WTC11 (cell line): ENCODE measurements around the gene FAM200B. TPM values are rescaled to one million over a fixed set of nuclear protein-coding genes. Genes with fewer than 3 reads are reported as not detected.
A peak's percentile ranks its signal among the peaks of the same experiment; 100 is the strongest.

ENCODE experiments used
- ATAC-seq: fragments of 200-7000 bp; cut with Tn5 transposase; 2 replicates; pipeline ENCODE4 v1.10.0; 2021; ENCODE audit warnings: mild to moderate bottlenecking, moderate library complexity
- CTCF ChIA-PET: fragments of 300-600 bp; sonication (Branson Sonifier 250); formaldehyde crosslinking; loops from one replicate; lab custom pipeline; 2021; ENCODE audit warnings: antibody characterized with exemption; lab: Charles Lee
- POLR2A ChIA-PET: fragments of 350-600 bp; sonication (Branson Sonifier 250); formaldehyde crosslinking; loops from one replicate; lab custom pipeline; 2021; ENCODE audit warnings: antibody characterized with exemption; lab: Charles Lee
- DNase-seq: peaks from one replicate; pipeline ENCODE4 v3.0.0; 2021; ENCODE audit warnings: low spot score
- H3K27ac Mint-ChIP-seq: 2 replicates; pipeline ENCODE4 v1.8.0; 2021; ENCODE audit warnings: mixed read lengths
- H3K27me3 Mint-ChIP-seq: 2 replicates; pipeline ENCODE4 v1.8.0; 2021; ENCODE audit warnings: low read depth, mild to moderate bottlenecking, moderate library complexity, mixed read lengths
- H3K36me3 Mint-ChIP-seq: 2 replicates; pipeline ENCODE4 v1.8.0; 2021; ENCODE audit warnings: mixed read lengths
- H3K4me1 Mint-ChIP-seq: 2 replicates; pipeline ENCODE4 v1.8.0; 2022; ENCODE audit warnings: mixed read lengths
- H3K4me3 Mint-ChIP-seq: 2 replicates; pipeline ENCODE4 v1.8.0; 2021; ENCODE audit warnings: mild to moderate bottlenecking, moderate library complexity, mixed read lengths
- H3K9me3 Mint-ChIP-seq: 2 replicates; pipeline ENCODE4 v1.8.0; 2021; ENCODE audit warnings: mixed read lengths
- ATF1 ChIP-seq: sonication (generic); formaldehyde crosslinking; IDR thresholded peaks from 2 replicates; pipeline ENCODE4 v1.8.1; 2023; ENCODE audit warnings: mild to moderate bottlenecking, moderate library complexity, missing genetic modification reagents
- ELF4 ChIP-seq: sonication (generic); formaldehyde crosslinking; IDR thresholded peaks from 2 replicates; pipeline ENCODE4 v1.8.1; 2022; ENCODE audit warnings: low read depth, mild to moderate bottlenecking, moderate library complexity, missing genetic modification reagents
- FOXP1 ChIP-seq: sonication (generic); formaldehyde crosslinking; IDR thresholded peaks from 2 replicates; pipeline ENCODE4 v1.8.0; 2022; ENCODE audit warnings: missing genetic modification reagents, mild to moderate bottlenecking, moderate library complexity, borderline replicate concordance
- GABPB1 ChIP-seq: sonication (generic); formaldehyde crosslinking; IDR thresholded peaks from 2 replicates; pipeline ENCODE4 v1.8.1; 2023; ENCODE audit warnings: mild to moderate bottlenecking, missing genetic modification reagents
- KAT7 ChIP-seq: sonication (generic); formaldehyde crosslinking; IDR thresholded peaks from 2 replicates; pipeline ENCODE4 v1.8.1; 2023; ENCODE audit warnings: missing genetic modification reagents, mild to moderate bottlenecking, borderline replicate concordance
- NFE2L1 ChIP-seq: sonication (generic); formaldehyde crosslinking; IDR thresholded peaks from 2 replicates; pipeline ENCODE4 v1.8.1; 2023; ENCODE audit warnings: missing genetic modification reagents
- NR3C1 ChIP-seq: sonication (generic); formaldehyde crosslinking; conservative IDR thresholded peaks from 2 replicates; pipeline ENCODE4 v1.8.1; 2023; ENCODE audit warnings: low read depth, mild to moderate bottlenecking, missing genetic modification reagents
- SP1 ChIP-seq: sonication (generic); formaldehyde crosslinking; conservative IDR thresholded peaks from 2 replicates; pipeline ENCODE4 v1.8.1; 2022; ENCODE audit warnings: missing genetic modification reagents
- TCF7 ChIP-seq: sonication (generic); formaldehyde crosslinking; IDR thresholded peaks from 2 replicates; pipeline ENCODE4 v1.8.0; 2022; ENCODE audit warnings: mild to moderate bottlenecking, low read depth, missing genetic modification reagents, moderate library complexity
- ZNF138 ChIP-seq: sonication (generic); formaldehyde crosslinking; conservative IDR thresholded peaks from 2 replicates; pipeline ENCODE4 v1.8.1; 2022; ENCODE audit warnings: mild to moderate bottlenecking, moderate library complexity, missing genetic modification reagents
- ZNF232 ChIP-seq: sonication (generic); formaldehyde crosslinking; IDR thresholded peaks from 2 replicates; pipeline ENCODE4 v1.8.0; 2022; ENCODE audit warnings: mild to moderate bottlenecking, missing genetic modification reagents
- ZNF317 ChIP-seq: sonication (generic); formaldehyde crosslinking; IDR thresholded peaks from 2 replicates; pipeline ENCODE4 v1.8.1; 2023; ENCODE audit warnings: low read depth, mild to moderate bottlenecking, moderate library complexity, missing genetic modification reagents, borderline replicate concordance
- ZNF416 ChIP-seq: fragments of 250-450 bp; sonication (Bioruptor Pico); IDR thresholded peaks from 2 replicates; pipeline ENCODE4 v1.9.0; 2021; ENCODE audit warnings: mild to moderate bottlenecking, inconsistent platforms
- ZNF671 ChIP-seq: fragments of 250-450 bp; sonication (Bioruptor Pico); IDR thresholded peaks from 2 replicates; pipeline ENCODE4 v1.8.0; 2021; ENCODE audit warnings: mild to moderate bottlenecking
- total RNA-seq: library from RNA; stranded (reverse); gene quantifications from 3 replicates; pipeline ENCODE4 v1.2.3, GENCODE V29; 2021
- TF ChIP-seq, protein P1 (sequence below): sonication (generic); formaldehyde crosslinking; IDR thresholded peaks from 2 replicates; pipeline ENCODE4 v1.8.0; 2022; ENCODE audit warnings: mild to moderate bottlenecking, missing genetic modification reagents
- TF ChIP-seq, protein P2 (sequence below): sonication (generic); formaldehyde crosslinking; IDR thresholded peaks from 2 replicates; pipeline ENCODE4 v1.8.0; 2023; ENCODE audit warnings: mild to moderate bottlenecking, missing genetic modification reagents
- TF ChIP-seq, protein P3 (sequence below): sonication (generic); formaldehyde crosslinking; IDR thresholded peaks from 2 replicates; pipeline ENCODE4 v1.8.0; 2022; ENCODE audit warnings: mild to moderate bottlenecking, missing genetic modification reagents
- TF ChIP-seq, protein P4 (sequence below): sonication (generic); formaldehyde crosslinking; IDR thresholded peaks from 2 replicates; pipeline ENCODE4 v1.8.1; 2023; ENCODE audit warnings: mild to moderate bottlenecking, moderate library complexity, missing genetic modification reagents
- TF ChIP-seq, protein P5 (sequence below): sonication (generic); formaldehyde crosslinking; IDR thresholded peaks from 2 replicates; pipeline ENCODE4 v1.8.0; 2022; ENCODE audit warnings: mild to moderate bottlenecking, missing genetic modification reagents
- TF ChIP-seq, protein P6 (sequence below): fragments of 200-600 bp; IDR thresholded peaks from 2 replicates; pipeline ENCODE4 v1.8.0; 2022; ENCODE audit warnings: antibody characterized with exemption
- TF ChIP-seq, protein P7 (sequence below): sonication (generic); formaldehyde crosslinking; IDR thresholded peaks from 2 replicates; pipeline ENCODE4 v1.8.1; 2022; ENCODE audit warnings: missing genetic modification reagents, borderline replicate concordance

FAM200B gene
- total RNA-seq, 1 experiment from 2014 or later: 28.4 TPM

DNA sequence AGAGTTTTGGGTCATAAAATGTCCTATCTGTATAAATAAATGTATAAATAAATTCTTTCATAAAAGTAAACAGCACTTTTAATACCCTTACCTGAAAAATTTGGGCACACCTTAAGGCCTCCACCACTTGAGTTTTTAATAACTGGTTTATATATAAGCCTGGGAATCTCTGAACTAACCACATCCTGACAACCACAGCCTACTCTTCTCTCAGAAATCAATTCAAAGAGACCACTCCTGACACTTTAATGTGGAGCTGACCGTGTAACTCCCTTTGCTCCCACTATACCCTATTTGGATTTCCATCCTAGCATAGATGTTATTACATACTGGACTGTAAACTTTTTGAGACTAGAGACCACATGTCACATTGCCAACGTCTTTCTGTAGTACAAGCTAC, 30.0 kb upstream of the FAM200B start:
- H3K4me1 Mint-ChIP-seq: peaks cover 45% of the 10 kb centered on the region
- no peaks in the 10 kb centered on the region for H3K9me3 Mint-ChIP-seq
- POLR2A ChIA-PET: no interaction called here
- TF ChIP-seq, protein P1, sequence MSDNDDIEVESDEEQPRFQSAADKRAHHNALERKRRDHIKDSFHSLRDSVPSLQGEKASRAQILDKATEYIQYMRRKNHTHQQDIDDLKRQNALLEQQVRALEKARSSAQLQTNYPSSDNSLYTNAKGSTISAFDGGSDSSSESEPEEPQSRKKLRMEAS (CRISPR knock-in tag): no peak
- TF ChIP-seq ZNF138 (CRISPR knock-in tag) (no peak), ZNF416 (CRISPR knock-in tag) (no peak)
- TF ChIP-seq, protein P2, sequence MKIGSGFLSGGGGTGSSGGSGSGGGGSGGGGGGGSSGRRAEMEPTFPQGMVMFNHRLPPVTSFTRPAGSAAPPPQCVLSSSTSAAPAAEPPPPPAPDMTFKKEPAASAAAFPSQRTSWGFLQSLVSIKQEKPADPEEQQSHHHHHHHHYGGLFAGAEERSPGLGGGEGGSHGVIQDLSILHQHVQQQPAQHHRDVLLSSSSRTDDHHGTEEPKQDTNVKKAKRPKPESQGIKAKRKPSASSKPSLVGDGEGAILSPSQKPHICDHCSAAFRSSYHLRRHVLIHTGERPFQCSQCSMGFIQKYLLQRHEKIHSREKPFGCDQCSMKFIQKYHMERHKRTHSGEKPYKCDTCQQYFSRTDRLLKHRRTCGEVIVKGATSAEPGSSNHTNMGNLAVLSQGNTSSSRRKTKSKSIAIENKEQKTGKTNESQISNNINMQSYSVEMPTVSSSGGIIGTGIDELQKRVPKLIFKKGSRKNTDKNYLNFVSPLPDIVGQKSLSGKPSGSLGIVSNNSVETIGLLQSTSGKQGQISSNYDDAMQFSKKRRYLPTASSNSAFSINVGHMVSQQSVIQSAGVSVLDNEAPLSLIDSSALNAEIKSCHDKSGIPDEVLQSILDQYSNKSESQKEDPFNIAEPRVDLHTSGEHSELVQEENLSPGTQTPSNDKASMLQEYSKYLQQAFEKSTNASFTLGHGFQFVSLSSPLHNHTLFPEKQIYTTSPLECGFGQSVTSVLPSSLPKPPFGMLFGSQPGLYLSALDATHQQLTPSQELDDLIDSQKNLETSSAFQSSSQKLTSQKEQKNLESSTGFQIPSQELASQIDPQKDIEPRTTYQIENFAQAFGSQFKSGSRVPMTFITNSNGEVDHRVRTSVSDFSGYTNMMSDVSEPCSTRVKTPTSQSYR (CRISPR knock-in tag): no peak
- H3K27me3 Mint-ChIP-seq: peaks cover 2% of the 10 kb centered on the region; the same call in 1 of the 2 replicates
- H3K27ac Mint-ChIP-seq: peak overlapping the region; percentile 10; the same call in 1 of the 2 replicates
- no peak for ATAC-seq
- H3K36me3 Mint-ChIP-seq: no peaks in the 10 kb centered on the region
- H3K4me3 Mint-ChIP-seq: no peak overlapping the region
- CTCF ChIA-PET: interaction anchor here (0.7 to 3.6 kb wide), 3 partner anchors 86 to 182 kb away, joined by 3 to 27 read pairs (median 3); partner anchors contain the start of gene CC2D2A
- DNase-seq: no peak

DNA sequence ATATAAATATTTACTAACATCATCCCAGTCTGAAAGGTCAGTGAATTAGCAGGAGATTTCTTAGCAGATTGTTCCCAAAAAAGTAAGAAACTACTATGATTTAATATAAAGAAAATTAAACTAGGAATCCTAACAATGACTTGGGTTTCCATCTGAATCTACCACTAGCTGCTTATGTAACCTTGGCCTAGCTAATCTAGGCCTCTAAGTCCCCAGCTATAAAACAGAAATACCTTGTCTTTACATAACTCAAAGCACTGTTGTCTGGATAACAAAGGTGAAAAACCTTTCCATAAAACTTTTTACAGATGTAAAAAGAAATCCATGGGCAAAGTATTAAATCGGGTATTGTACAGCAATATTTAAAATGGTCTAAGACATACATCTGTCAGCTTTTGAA, 29.4 kb upstream of the FAM200B start:
- no peak for TF ChIP-seq ZNF138 (CRISPR knock-in tag)
- TF ChIP-seq, protein P3, sequence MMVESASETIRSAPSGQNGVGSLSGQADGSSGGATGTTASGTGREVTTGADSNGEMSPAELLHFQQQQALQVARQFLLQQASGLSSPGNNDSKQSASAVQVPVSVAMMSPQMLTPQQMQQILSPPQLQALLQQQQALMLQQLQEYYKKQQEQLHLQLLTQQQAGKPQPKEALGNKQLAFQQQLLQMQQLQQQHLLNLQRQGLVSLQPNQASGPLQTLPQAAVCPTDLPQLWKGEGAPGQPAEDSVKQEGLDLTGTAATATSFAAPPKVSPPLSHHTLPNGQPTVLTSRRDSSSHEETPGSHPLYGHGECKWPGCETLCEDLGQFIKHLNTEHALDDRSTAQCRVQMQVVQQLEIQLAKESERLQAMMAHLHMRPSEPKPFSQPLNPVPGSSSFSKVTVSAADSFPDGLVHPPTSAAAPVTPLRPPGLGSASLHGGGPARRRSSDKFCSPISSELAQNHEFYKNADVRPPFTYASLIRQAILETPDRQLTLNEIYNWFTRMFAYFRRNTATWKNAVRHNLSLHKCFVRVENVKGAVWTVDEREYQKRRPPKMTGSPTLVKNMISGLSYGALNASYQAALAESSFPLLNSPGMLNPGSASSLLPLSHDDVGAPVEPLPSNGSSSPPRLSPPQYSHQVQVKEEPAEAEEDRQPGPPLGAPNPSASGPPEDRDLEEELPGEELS (CRISPR knock-in tag): no peak
- H3K27me3 Mint-ChIP-seq: peaks cover 2% of the 10 kb centered on the region; the same call in 1 of the 2 replicates
- H3K27ac Mint-ChIP-seq: no peak overlapping the region
- ChIA-PET POLR2A (no interaction called here), CTCF (interaction anchor here (1.0 to 3.6 kb wide), 2 partner anchors 173 to 183 kb away, joined by 3 to 27 read pairs; partner anchors contain the start of gene CC2D2A)
- DNase-seq (no peak), ATAC-seq (no peak)
- no peaks in the 10 kb centered on the region for H3K9me3 Mint-ChIP-seq
- no peak overlapping the region for H3K4me3 Mint-ChIP-seq
- H3K4me1 Mint-ChIP-seq: peaks cover 48% of the 10 kb centered on the region
- H3K36me3 Mint-ChIP-seq: no peaks in the 10 kb centered on the region; the same call in 1 of the 2 replicates

DNA sequence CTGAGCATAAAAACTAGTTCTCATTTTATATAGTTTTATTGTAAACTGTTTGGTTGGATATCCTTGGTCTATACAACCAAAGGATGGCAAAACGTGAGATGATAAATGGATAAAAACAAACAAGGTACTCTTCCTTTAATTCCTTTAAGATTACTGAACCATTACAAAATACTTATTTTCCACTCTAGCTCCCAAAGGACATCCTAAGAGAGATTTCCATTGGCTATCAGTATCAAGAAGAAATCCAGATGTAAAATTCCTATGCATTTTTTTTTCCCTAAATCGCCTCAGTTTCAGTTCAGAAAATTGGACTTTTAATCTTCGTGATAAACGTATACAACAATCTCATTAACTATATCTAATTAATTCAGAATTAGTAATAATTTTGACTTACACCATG, 28.8 kb upstream of the FAM200B start:
- CTCF ChIA-PET: interaction anchor here (1.0 to 3.6 kb wide), 2 partner anchors 173 to 183 kb away, joined by 3 to 27 read pairs; partner anchors contain the start of gene CC2D2A
- Mint-ChIP-seq H3K4me1 (peaks cover 49% of the 10 kb centered on the region), H3K4me3 (peak overlapping the region; percentile 96), H3K27ac (no peak overlapping the region), H3K27me3 (peaks cover 2% of the 10 kb centered on the region; the same call in 1 of the 2 replicates), H3K9me3 (no peaks in the 10 kb centered on the region), H3K36me3 (no peaks in the 10 kb centered on the region; the same call in 1 of the 2 replicates)
- ATAC-seq (no peak), DNase-seq (no peak)
- POLR2A ChIA-PET: no interaction called here
- TF ChIP-seq NFE2L1 (CRISPR knock-in tag) (no peak), ELF4 (CRISPR knock-in tag) (no peak), KAT7 (CRISPR knock-in tag) (no peak), GABPB1 (CRISPR knock-in tag) (no peak), ZNF317 (CRISPR knock-in tag) (no peak), SP1 (no peak), ZNF671 (CRISPR knock-in tag) (no peak), ATF1 (no peak), NR3C1 (CRISPR knock-in tag) (no peak), ZNF232 (CRISPR knock-in tag) (no peak), FOXP1 (CRISPR knock-in tag) (no peak), TCF7 (CRISPR knock-in tag) (no peak)
- TF ChIP-seq, protein P4, sequence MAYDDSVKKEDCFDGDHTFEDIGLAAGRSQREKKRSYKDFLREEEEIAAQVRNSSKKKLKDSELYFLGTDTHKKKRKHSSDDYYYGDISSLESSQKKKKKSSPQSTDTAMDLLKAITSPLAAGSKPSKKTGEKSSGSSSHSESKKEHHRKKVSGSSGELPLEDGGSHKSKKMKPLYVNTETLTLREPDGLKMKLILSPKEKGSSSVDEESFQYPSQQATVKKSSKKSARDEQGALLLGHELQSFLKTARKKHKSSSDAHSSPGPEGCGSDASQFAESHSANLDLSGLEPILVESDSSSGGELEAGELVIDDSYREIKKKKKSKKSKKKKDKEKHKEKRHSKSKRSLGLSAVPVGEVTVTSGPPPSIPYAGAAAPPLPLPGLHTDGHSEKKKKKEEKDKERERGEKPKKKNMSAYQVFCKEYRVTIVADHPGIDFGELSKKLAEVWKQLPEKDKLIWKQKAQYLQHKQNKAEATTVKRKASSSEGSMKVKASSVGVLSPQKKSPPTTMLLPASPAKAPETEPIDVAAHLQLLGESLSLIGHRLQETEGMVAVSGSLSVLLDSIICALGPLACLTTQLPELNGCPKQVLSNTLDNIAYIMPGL: no peak
- TF ChIP-seq, protein P5, sequence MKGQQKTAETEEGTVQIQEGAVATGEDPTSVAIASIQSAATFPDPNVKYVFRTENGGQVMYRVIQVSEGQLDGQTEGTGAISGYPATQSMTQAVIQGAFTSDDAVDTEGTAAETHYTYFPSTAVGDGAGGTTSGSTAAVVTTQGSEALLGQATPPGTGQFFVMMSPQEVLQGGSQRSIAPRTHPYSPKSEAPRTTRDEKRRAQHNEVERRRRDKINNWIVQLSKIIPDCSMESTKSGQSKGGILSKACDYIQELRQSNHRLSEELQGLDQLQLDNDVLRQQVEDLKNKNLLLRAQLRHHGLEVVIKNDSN (CRISPR knock-in tag): no peak
- TF ChIP-seq, protein P6, sequence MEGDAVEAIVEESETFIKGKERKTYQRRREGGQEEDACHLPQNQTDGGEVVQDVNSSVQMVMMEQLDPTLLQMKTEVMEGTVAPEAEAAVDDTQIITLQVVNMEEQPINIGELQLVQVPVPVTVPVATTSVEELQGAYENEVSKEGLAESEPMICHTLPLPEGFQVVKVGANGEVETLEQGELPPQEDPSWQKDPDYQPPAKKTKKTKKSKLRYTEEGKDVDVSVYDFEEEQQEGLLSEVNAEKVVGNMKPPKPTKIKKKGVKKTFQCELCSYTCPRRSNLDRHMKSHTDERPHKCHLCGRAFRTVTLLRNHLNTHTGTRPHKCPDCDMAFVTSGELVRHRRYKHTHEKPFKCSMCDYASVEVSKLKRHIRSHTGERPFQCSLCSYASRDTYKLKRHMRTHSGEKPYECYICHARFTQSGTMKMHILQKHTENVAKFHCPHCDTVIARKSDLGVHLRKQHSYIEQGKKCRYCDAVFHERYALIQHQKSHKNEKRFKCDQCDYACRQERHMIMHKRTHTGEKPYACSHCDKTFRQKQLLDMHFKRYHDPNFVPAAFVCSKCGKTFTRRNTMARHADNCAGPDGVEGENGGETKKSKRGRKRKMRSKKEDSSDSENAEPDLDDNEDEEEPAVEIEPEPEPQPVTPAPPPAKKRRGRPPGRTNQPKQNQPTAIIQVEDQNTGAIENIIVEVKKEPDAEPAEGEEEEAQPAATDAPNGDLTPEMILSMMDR: no peak
- TF ChIP-seq, protein P7, sequence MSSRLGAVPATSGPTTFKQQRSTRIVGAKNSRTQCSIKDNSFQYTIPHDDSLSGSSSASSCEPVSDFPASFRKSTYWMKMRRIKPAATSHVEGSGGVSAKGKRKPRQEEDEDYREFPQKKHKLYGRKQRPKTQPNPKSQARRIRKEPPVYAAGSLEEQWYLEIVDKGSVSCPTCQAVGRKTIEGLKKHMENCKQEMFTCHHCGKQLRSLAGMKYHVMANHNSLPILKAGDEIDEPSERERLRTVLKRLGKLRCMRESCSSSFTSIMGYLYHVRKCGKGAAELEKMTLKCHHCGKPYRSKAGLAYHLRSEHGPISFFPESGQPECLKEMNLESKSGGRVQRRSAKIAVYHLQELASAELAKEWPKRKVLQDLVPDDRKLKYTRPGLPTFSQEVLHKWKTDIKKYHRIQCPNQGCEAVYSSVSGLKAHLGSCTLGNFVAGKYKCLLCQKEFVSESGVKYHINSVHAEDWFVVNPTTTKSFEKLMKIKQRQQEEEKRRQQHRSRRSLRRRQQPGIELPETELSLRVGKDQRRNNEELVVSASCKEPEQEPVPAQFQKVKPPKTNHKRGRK (CRISPR knock-in tag): no peak
